Spleen (tissue), 11 donors: ENCODE results near the gene DTD1. TPM values are rescaled to one million over a fixed set of nuclear protein-coding genes. Genes with fewer than 3 reads are reported as not detected.

Experiments used
- DNase-seq: peaks from one replicate; pipeline ENCODE4 v3.0.0-alpha.2; 2020
- H3K27ac ChIP-seq, 8 donors: fragments of 200-600 bp; sonication (generic) in 7 of 8; 1 replicate in 4 of 8; 2 replicates in 4 of 8; pipeline versions ENCODE4 v1.5.0 to v1.8.0; 2016 to 2021; ENCODE audit warnings: inconsistent platforms in 4 of 8, mild to moderate bottlenecking in 4 of 8, moderate library complexity in 1 of 8
- H3K27me3 ChIP-seq, 7 donors: fragments of 200-600 bp; sonication (generic) in 6 of 7; replicated peaks in 1 of 7; 1 replicate in 4 of 7; 2 replicates in 3 of 7; pipeline versions ENCODE4 v1.5.0 to v1.8.0; 2016 to 2021; ENCODE audit warnings: inconsistent platforms in 3 of 7, mild to moderate bottlenecking in 1 of 7
- H3K36me3 ChIP-seq, 6 donors: fragments of 200-600 bp; sonication (generic) in 5 of 6; 1 replicate in 4 of 6; 2 replicates in 2 of 6; pipeline versions ENCODE4 v1.5.0 to v1.8.0; 2016 to 2021; ENCODE audit warnings: inconsistent platforms in 2 of 6
- H3K4me1 ChIP-seq, 6 donors: fragments of 200-600 bp; sonication (generic) in 5 of 6; 1 replicate in 3 of 6; 2 replicates in 3 of 6; pipeline versions ENCODE4 v1.5.0 to v1.8.0; 2016 to 2021; ENCODE audit warnings: inconsistent platforms in 3 of 6
- H3K4me3 ChIP-seq, 8 donors: fragments of 200-600 bp; sonication (generic) in 7 of 8; 1 replicate in 4 of 8; 2 replicates in 4 of 8; pipeline versions ENCODE4 v1.5.0 to v1.8.0; 2016 to 2021; ENCODE audit warnings: inconsistent platforms in 4 of 8, mild to moderate bottlenecking in 4 of 8, moderate library complexity in 2 of 8
- H3K9me3 ChIP-seq, 8 donors: fragments of 200-600 bp; sonication (generic) in 7 of 8; 1 replicate in 4 of 8; 2 replicates in 4 of 8; pipeline versions ENCODE4 v1.5.0 to v1.8.0; 2016 to 2021; ENCODE audit warnings: inconsistent platforms in 4 of 8
- CTCF ChIP-seq, 11 experiments: fragments of 200-600 bp in 7 of 11; fragments of 450-650 bp in 4 of 11; sonication (generic) in 4 of 11; IDR thresholded peaks in 8 of 11; conservative IDR thresholded peaks in 3 of 11; 1 replicate in 7 of 11; 2 replicates in 4 of 11; pipeline versions ENCODE4 v1.4.0 to v1.8.0; 2016 to 2021; ENCODE audit warnings: antibody characterized with exemption in 11 of 11, inconsistent platforms in 4 of 11, mild to moderate bottlenecking in 1 of 11
- POLR2A ChIP-seq, 3 donors: fragments of 450-650 bp; IDR thresholded peaks; one replicate each; pipeline ENCODE4 v1.5.1; 2017; ENCODE audit warnings: antibody characterized with exemption in 3 of 3, mild to moderate bottlenecking in 1 of 3
- POLR2AphosphoS5 ChIP-seq, 3 donors: sonication (generic); formaldehyde crosslinking; IDR thresholded peaks; one replicate each; pipeline ENCODE4 v1.5.1; 2017; ENCODE audit warnings: antibody characterized with exemption in 3 of 3
- WGBS, 5 donors: extraction: QIAGEN DNeasy Blood & Tissue Kit in 3 of 5; methylation state at CpG; one replicate each; pipeline versions ENCODE4 v1.1.5 to v1.1.7; 2013 to 2018; 5-methylcytosine and 5-hydroxymethylcytosine counted together
- intact Hi-C: fragments of 100-400 bp; cut with DNase I; formaldehyde crosslinking; loops from one replicate; pipeline ENCODE4 v1.15.0; 2023; ENCODE audit warnings: low total_unique reads
- polyA plus RNA-seq, 3 donors: library from polyadenylated mRNA; stranded (reverse); fragments of 200-250 nt; gene quantifications; one replicate each; pipeline ENCODE4 v1.2.1, GENCODE V29; 2013
- total RNA-seq, 7 donors: library from RNA; depleted of rRNA in 3 of 7; stranded (reverse); fragments of >200 nt in 3 of 7; fragmentation: NEBNext Ultra II Directional in 4 of 7; extraction: Animal tissue kit (Norgen Biotek cat#: 25700) in 4 of 7; gene quantifications; one replicate each; pipeline versions ENCODE4 v1.1.0 to v1.2.1, GENCODE V29; 2016 to 2021
- donor health status: healthy with polysubstance abuse.
- donor health status: DM: no; HTN: no; CAD: no; lungs with moderate emphysema.
- donor health status: DM: no; HTN: no; CAD: no.
- donor health status: Bipolar disorder and iron deficiency.
- donor health status: healthy.
- donor health status: DM: no; HTN: no; CAD: no.
- donor health status: DM: yes; HTN: yes; CAD: no.

Gene DTD1
- total and polyA plus RNA-seq, 10 donors: 17.4 to 29.7 (median 23.3) TPM

- TF ChIP-seq POLR2AphosphoS5 (IDR thresholded peaks at IDR 0.05): no peak
- TF ChIP-seq POLR2A (IDR thresholded peaks at IDR 0.05): no peak
- TF ChIP-seq CTCF (IDR thresholded peaks at IDR 0.05 in 8 of 11, conservative IDR thresholded peaks at IDR 0.05 in 3 of 11): no peak
Measured at GRCh38 chr20:18775633-18776032, 187.8 kb downstream of the DTD1 start.

GRCh38 chr20:18778690-18779392 lies 191.0 kb downstream of the DTD1 start:
- intact Hi-C loops: no loop called here
- H3K4me3 ChIP-seq: no peak overlapping the region
- H3K27me3 ChIP-seq: no peaks in the 10 kb centered on the region
- TF ChIP-seq POLR2AphosphoS5 (IDR thresholded peaks at IDR 0.05) (no peak), CTCF (IDR thresholded peaks at IDR 0.05 in 8 of 11, conservative IDR thresholded peaks at IDR 0.05 in 3 of 11) (no peak), POLR2A (IDR thresholded peaks at IDR 0.05) (no peak)
- no peak for DNase-seq
- no peaks in the 10 kb centered on the region for H3K36me3 ChIP-seq
- no peak overlapping the region for H3K27ac ChIP-seq
- 62 to 74% (median 72%) methylated on average over 10 of the region's 10 CpGs for WGBS, 5 donors
- H3K9me3 ChIP-seq: no peaks in the 10 kb centered on the region
- no peaks in the 10 kb centered on the region for H3K4me1 ChIP-seq

More at GRCh38 chr20:18775633-18776032, 187.8 kb downstream of the DTD1 start:
- DNase-seq: no peak
- no peaks in the 10 kb centered on the region for H3K9me3 ChIP-seq
- intact Hi-C loops: no loop called here
- no peak overlapping the region for H3K27ac ChIP-seq
- H3K36me3 ChIP-seq: no peaks in the 10 kb centered on the region
- no peaks in the 10 kb centered on the region for H3K27me3 ChIP-seq
- no peaks in the 10 kb centered on the region for H3K4me1 ChIP-seq
- H3K4me3 ChIP-seq: no peak overlapping the region
- WGBS, 5 donors: 87 to 98% (median 88%) methylated on average over 5 of the region's 5 CpGs

- TF ChIP-seq POLR2A (IDR thresholded peaks at IDR 0.05): no peak
- TF ChIP-seq CTCF (IDR thresholded peaks at IDR 0.05 in 8 of 11, conservative IDR thresholded peaks at IDR 0.05 in 3 of 11): no peak
- TF ChIP-seq POLR2AphosphoS5 (IDR thresholded peaks at IDR 0.05): no peak
- no peak for DNase-seq
- 89 to 94% (median 94%) methylated on average over 9 of the region's 9 CpGs for WGBS, 5 donors
- intact Hi-C loops: no loop called here
- Histone ChIP-seq H3K27me3 (no peaks in the 10 kb centered on the region), H3K27ac (no peak overlapping the region), H3K9me3 (no peaks in the 10 kb centered on the region), H3K4me3 (no peak overlapping the region), H3K4me1 (no peaks in the 10 kb centered on the region), H3K36me3 (no peaks in the 10 kb centered on the region)
Measured at GRCh38 chr20:18780385-18781130, 192.7 kb downstream of the DTD1 start.

- no peak for TF ChIP-seq POLR2AphosphoS5 (IDR thresholded peaks at IDR 0.05)
- intact Hi-C loops: no loop called here
- Histone ChIP-seq H3K9me3 (no peaks in the 10 kb centered on the region), H3K4me3 (no peak overlapping the region), H3K27me3 (no peaks in the 10 kb centered on the region), H3K4me1 (no peaks in the 10 kb centered on the region), H3K36me3 (no peaks in the 10 kb centered on the region), H3K27ac (no peak overlapping the region)
- 79 to 92% (median 81%) methylated on average over 3 of the region's 3 CpGs for WGBS, 5 donors
- DNase-seq: no peak
Measured at GRCh38 chr20:18781509-18781908, 193.7 kb downstream of the DTD1 start.
